ENCODE results near the gene CGB3. TPM values are rescaled to one million over a fixed set of nuclear protein-coding genes. Genes with fewer than 3 reads are reported as not detected.
A peak's percentile ranks its signal among the peaks of the same experiment; 100 is the strongest.

The CGB3 gene
- total RNA-seq, 1 experiment from 2014 or later: not detected

DNA sequence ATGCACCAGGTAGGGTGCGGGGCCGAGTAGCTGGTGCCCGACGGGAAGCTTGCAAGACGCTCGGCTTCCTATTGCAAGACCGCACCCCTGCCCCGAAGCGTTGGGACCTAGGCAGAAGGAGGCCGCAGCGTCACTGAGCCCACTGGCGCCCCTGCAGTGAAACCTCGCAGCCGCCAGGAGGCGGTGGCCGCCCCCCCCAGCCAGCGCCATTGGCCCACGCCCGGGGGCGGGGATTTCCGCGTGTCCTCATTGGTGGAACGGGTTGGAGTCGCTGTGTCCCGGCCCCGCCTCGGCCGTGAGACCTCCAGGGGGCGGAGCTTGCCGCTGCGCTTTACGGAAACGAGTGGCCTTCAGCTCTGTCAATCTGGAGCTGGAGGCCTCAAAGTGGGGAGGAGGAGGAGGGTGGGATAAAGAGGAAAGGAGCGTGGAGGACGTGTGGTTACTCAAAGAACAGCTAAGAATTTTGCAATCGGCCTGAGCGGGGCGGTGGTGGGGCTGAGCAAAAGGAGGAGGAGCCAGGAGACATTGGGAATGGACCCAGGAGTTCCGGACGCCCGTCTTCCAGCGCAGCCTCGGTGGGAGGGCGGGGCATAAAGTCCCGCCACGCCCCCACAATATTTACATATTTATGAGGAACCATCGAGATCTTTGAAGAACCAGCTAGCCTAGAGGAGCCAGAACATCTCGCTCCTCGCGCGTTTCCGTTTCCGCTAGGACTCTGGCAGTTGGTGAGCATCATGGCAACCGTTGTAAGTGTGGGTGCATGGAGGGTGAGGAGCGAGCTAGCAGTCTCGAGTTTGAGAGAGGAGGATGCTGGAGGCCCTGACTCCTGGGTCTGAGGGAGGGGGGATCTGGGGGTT lies 30.7 kb downstream of the CGB3 start, which contains the start of the genes GYS1 and RUVBL2 (continued):
- TF ChIP-seq EGR1 (IDR thresholded peaks at IDR 0.05; ENCODE audit: low read depth) (peak; percentile 71), SIN3A (IDR thresholded peaks at IDR 0.05; ENCODE audit: low read depth) (peak; percentile 63; the same call in 1 of the 2 replicates), CTCF (IDR thresholded peaks at IDR 0.05 in 2 of 3, conservative IDR thresholded peaks at IDR 0.05 in 1 of 3; ENCODE audit: borderline replicate concordance in 1 of 3, insufficient read depth in 1 of 3, low read depth in 2 of 3, low read length in 2 of 3) (peak; percentile 73 to 85 (median 85)), ZFX (IDR thresholded peaks at IDR 0.05) (peak; percentile 38; the same call in 1 of the 2 replicates), POLR2A (IDR thresholded peaks at IDR 0.05; ENCODE audit: borderline replicate concordance, extremely low read depth, insufficient read depth, insufficient read length) (peak; percentile 84), MAX (IDR thresholded peaks at IDR 0.05) (peak; percentile 86), CBX3 (IDR thresholded peaks at IDR 0.05; ENCODE audit: low read depth) (no peak)
- TF ChIP-seq, protein P1, sequence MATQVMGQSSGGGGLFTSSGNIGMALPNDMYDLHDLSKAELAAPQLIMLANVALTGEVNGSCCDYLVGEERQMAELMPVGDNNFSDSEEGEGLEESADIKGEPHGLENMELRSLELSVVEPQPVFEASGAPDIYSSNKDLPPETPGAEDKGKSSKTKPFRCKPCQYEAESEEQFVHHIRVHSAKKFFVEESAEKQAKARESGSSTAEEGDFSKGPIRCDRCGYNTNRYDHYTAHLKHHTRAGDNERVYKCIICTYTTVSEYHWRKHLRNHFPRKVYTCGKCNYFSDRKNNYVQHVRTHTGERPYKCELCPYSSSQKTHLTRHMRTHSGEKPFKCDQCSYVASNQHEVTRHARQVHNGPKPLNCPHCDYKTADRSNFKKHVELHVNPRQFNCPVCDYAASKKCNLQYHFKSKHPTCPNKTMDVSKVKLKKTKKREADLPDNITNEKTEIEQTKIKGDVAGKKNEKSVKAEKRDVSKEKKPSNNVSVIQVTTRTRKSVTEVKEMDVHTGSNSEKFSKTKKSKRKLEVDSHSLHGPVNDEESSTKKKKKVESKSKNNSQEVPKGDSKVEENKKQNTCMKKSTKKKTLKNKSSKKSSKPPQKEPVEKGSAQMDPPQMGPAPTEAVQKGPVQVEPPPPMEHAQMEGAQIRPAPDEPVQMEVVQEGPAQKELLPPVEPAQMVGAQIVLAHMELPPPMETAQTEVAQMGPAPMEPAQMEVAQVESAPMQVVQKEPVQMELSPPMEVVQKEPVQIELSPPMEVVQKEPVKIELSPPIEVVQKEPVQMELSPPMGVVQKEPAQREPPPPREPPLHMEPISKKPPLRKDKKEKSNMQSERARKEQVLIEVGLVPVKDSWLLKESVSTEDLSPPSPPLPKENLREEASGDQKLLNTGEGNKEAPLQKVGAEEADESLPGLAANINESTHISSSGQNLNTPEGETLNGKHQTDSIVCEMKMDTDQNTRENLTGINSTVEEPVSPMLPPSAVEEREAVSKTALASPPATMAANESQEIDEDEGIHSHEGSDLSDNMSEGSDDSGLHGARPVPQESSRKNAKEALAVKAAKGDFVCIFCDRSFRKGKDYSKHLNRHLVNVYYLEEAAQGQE (IDR thresholded peaks at IDR 0.05; ENCODE audit: low read depth): no peak

All from HCT116 (cell line).